CD14-positive monocyte (primary cell): ENCODE measurements around the gene DOK4. TPM values are rescaled to one million over a fixed set of nuclear protein-coding genes. Genes with fewer than 3 reads are reported as not detected.

ENCODE experiments used
- DNase-seq, 3 donors: peaks; one replicate each; pipeline ENCODE4 v3.0.0-alpha.2; 2011 to 2022
- H2AFZ ChIP-seq: 2 replicates; pipeline ENCODE4 v1.6.0; 2012; ENCODE audit warnings: mild to moderate bottlenecking, low read depth, low read length, inconsistent platforms; ENCODE audit not compliant: insufficient read depth, poor library complexity, severe bottlenecking
- H3K27ac ChIP-seq, 2 donors: 1 replicate in 1 of 2; 2 replicates in 1 of 2; pipeline ENCODE4 v1.5.1; 2012 to 2013; ENCODE audit warnings: low read length in 2 of 2, control low read depth in 1 of 2, inconsistent platforms in 1 of 2, low read depth in 1 of 2, mild to moderate bottlenecking in 1 of 2
- H3K27me3 ChIP-seq, 2 donors: one replicate each; pipeline versions ENCODE4 v1.6.0 to v1.6.1; 2011 to 2013; ENCODE audit warnings: low read length in 2 of 2; ENCODE audit not compliant: control insufficient read depth in 2 of 2, insufficient read depth in 2 of 2
- H3K36me3 ChIP-seq, 2 donors: replicated peaks in 1 of 2; 1 replicate in 1 of 2; 2 replicates in 1 of 2; pipeline versions ENCODE4 v1.5.1 to v1.6.1; 2012 to 2013; ENCODE audit warnings: low read length in 2 of 2, control low read depth in 1 of 2, inconsistent platforms in 1 of 2, mild to moderate bottlenecking in 1 of 2; ENCODE audit not compliant: insufficient read depth in 2 of 2, control insufficient read depth in 1 of 2
- H3K4me1 ChIP-seq, 2 donors: 1 replicate in 1 of 2; 2 replicates in 1 of 2; pipeline versions ENCODE4 v1.5.1 to v1.6.1; 2012 to 2013; ENCODE audit warnings: low read length in 2 of 2, control low read depth in 1 of 2, inconsistent platforms in 1 of 2, mild to moderate bottlenecking in 1 of 2, moderate library complexity in 1 of 2; ENCODE audit not compliant: insufficient read depth in 2 of 2, control insufficient read depth in 1 of 2
- H3K4me2 ChIP-seq: replicated peaks from 2 replicates; pipeline ENCODE3; 2012; ENCODE audit warnings: low read length, moderate library complexity, mild to moderate bottlenecking; ENCODE audit not compliant: poor library complexity, severe bottlenecking; ENCODE audit errors: extremely low read depth
- H3K4me3 ChIP-seq, 3 experiments: fragments of 200-600 bp in 1 of 3; sonication (generic) in 1 of 3; replicated peaks in 1 of 3; 1 replicate in 2 of 3; 2 replicates in 1 of 3; pipeline ENCODE4 v1.5.1; 2011 to 2013; ENCODE audit warnings: low read length in 3 of 3, mild to moderate bottlenecking in 3 of 3, control low read depth in 2 of 3, low read depth in 2 of 3, inconsistent platforms in 1 of 3, moderate library complexity in 1 of 3
- H3K79me2 ChIP-seq: 2 replicates; pipeline ENCODE4 v1.6.0; 2012; ENCODE audit warnings: mild to moderate bottlenecking, control low read depth, inconsistent platforms, low read length, moderate library complexity; ENCODE audit not compliant: insufficient read depth
- H3K9ac ChIP-seq: 2 replicates; pipeline ENCODE4 v1.6.0; 2017; ENCODE audit warnings: low read length, mild to moderate bottlenecking; ENCODE audit not compliant: insufficient read depth, poor library complexity, severe bottlenecking
- H3K9me3 ChIP-seq, 2 donors: replicated peaks in 1 of 2; 1 replicate in 1 of 2; 2 replicates in 1 of 2; pipeline versions ENCODE4 v1.5.1 to v1.6.1; 2012 to 2013; ENCODE audit warnings: low read length in 2 of 2, control low read depth in 1 of 2; ENCODE audit not compliant: control insufficient read depth in 1 of 2, insufficient read depth in 1 of 2
- H4K20me1 ChIP-seq: 2 replicates; pipeline ENCODE4 v1.6.0; 2012; ENCODE audit warnings: mild to moderate bottlenecking, low read length, control low read depth, moderate library complexity; ENCODE audit not compliant: insufficient read depth
- H3K27ac Mint-ChIP-seq, 7 donors: one replicate each; pipeline ENCODE4 v1.8.0; 2020; ENCODE audit warnings: mild to moderate bottlenecking in 7 of 7, mixed read lengths in 7 of 7, moderate library complexity in 6 of 7, inconsistent platforms in 2 of 7
- H3K27me3 Mint-ChIP-seq, 3 donors: one replicate each; pipeline ENCODE4 v1.8.0; 2021 to 2022; ENCODE audit warnings: low read depth in 3 of 3, mild to moderate bottlenecking in 3 of 3, mixed read lengths in 3 of 3, moderate library complexity in 3 of 3, inconsistent platforms in 1 of 3
- H3K36me3 Mint-ChIP-seq, 2 donors: one replicate each; pipeline ENCODE4 v1.8.0; 2020; ENCODE audit warnings: mixed read lengths in 2 of 2, inconsistent platforms in 1 of 2, mild to moderate bottlenecking in 1 of 2
- H3K4me1 Mint-ChIP-seq: one replicate; pipeline ENCODE4 v1.8.0; 2020; ENCODE audit warnings: mild to moderate bottlenecking, mixed read lengths
- H3K4me3 Mint-ChIP-seq, 2 donors: one replicate each; pipeline ENCODE4 v1.8.0; 2020; ENCODE audit warnings: mild to moderate bottlenecking in 2 of 2, mixed read lengths in 2 of 2, moderate library complexity in 1 of 2
- H3K9me3 Mint-ChIP-seq, 7 donors: one replicate each; pipeline ENCODE4 v1.8.0; 2020 to 2022; ENCODE audit warnings: mixed read lengths in 7 of 7, mild to moderate bottlenecking in 6 of 7, moderate library complexity in 6 of 7, inconsistent platforms in 2 of 7
- WGBS: methylation state at CpG from one replicate; pipeline ENCODE4 v1.1.5; 2013; ENCODE audit warnings: missing lambda C conversion rate; ENCODE audit not compliant: insufficient coverage; 5-methylcytosine and 5-hydroxymethylcytosine counted together
- intact Hi-C, 2 donors: fragments of 100-400 bp; cut with micrococcal nuclease; formaldehyde crosslinking; loops; one replicate each; pipeline versions ENCODE4 v1.15.0 to v1.15.1; 2023
- polyA plus RNA-seq, 3 donors: library from polyadenylated mRNA; depleted of rRNA in 1 of 3; unstranded in 2 of 3; stranded (reverse) in 1 of 3; fragments of 300-500 nt in 2 of 3; fragments of >200 nt in 1 of 3; fragmentation: Illumina TruSeq in 2 of 3; gene quantifications; 1 replicate in 2 of 3; 2 replicates in 1 of 3; pipeline ENCODE4 v1.2.3, GENCODE V29; 2012 to 2021
- TF ChIP-seq, protein P1 (sequence below): fragments of 200-600 bp; IDR thresholded peaks from one replicate; pipeline ENCODE4 v1.8.0; 2022; ENCODE audit warnings: antibody characterized with exemption, mild to moderate bottlenecking

Gene DOK4
- polyA plus RNA-seq, 3 donors = 0.09 to 0.17 TPM; not detected in 1

DNA sequence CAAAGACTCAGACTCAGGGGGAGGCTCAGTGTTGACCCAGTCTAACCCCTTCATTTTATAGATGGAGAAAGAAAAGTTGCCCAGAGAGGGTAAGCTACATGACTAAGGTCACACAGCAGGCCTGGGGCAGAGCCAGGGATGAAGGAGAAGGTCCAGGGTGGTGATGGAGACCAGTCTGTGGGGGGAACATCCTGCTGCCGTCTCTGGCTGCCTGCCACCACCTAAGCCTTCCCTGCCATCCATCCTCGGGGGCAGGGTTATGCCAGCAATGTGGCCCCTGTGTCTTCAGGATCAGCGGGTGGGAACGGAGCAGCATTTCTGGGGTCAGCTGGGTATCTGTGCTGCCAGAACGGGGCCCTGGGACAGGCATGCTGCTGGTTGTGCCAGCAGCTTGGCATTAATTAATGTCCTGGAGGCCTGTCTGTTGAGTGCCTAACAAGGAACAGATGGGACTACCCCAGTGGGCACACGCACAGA lies 5.5 kb downstream of the DOK4 start:
- WGBS = 88% methylated on average over 5 of the region's 6 CpGs
- Histone ChIP-seq H3K27me3 (peaks cover 0 to 25% of the 10 kb centered on the region in 2 donors), H3K79me2 (no peaks in the 10 kb centered on the region), H3K4me1 (peaks cover 18 to 23% of the 10 kb centered on the region in 2 donors), H3K36me3 (no peaks in the 10 kb centered on the region), H2AFZ (no peak overlapping the region), H3K4me3 (no peak overlapping the region), H3K27ac (no peak overlapping the region), H3K9me3 (no peaks in the 10 kb centered on the region), H4K20me1 (no peaks in the 10 kb centered on the region), H3K9ac (no peak overlapping the region), H3K4me2 (no peak overlapping the region)
- peaks cover 27 to 53% (median 31%) of the 10 kb centered on the region in 3 donors for H3K27me3 Mint-ChIP-seq
- intact Hi-C loops = no loop called here
- peaks cover 0 to 3% (median 2%) of the 10 kb centered on the region in 7 donors for H3K9me3 Mint-ChIP-seq
- no peak overlapping the region for H3K27ac Mint-ChIP-seq
- H3K4me1 Mint-ChIP-seq = peaks cover 22% of the 10 kb centered on the region
- no peak for DNase-seq
- no peak overlapping the region for H3K4me3 Mint-ChIP-seq
- H3K36me3 Mint-ChIP-seq = peaks cover 0 to 1% of the 10 kb centered on the region in 2 donors
- TF ChIP-seq, protein P1, sequence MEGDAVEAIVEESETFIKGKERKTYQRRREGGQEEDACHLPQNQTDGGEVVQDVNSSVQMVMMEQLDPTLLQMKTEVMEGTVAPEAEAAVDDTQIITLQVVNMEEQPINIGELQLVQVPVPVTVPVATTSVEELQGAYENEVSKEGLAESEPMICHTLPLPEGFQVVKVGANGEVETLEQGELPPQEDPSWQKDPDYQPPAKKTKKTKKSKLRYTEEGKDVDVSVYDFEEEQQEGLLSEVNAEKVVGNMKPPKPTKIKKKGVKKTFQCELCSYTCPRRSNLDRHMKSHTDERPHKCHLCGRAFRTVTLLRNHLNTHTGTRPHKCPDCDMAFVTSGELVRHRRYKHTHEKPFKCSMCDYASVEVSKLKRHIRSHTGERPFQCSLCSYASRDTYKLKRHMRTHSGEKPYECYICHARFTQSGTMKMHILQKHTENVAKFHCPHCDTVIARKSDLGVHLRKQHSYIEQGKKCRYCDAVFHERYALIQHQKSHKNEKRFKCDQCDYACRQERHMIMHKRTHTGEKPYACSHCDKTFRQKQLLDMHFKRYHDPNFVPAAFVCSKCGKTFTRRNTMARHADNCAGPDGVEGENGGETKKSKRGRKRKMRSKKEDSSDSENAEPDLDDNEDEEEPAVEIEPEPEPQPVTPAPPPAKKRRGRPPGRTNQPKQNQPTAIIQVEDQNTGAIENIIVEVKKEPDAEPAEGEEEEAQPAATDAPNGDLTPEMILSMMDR = no peak

DNA sequence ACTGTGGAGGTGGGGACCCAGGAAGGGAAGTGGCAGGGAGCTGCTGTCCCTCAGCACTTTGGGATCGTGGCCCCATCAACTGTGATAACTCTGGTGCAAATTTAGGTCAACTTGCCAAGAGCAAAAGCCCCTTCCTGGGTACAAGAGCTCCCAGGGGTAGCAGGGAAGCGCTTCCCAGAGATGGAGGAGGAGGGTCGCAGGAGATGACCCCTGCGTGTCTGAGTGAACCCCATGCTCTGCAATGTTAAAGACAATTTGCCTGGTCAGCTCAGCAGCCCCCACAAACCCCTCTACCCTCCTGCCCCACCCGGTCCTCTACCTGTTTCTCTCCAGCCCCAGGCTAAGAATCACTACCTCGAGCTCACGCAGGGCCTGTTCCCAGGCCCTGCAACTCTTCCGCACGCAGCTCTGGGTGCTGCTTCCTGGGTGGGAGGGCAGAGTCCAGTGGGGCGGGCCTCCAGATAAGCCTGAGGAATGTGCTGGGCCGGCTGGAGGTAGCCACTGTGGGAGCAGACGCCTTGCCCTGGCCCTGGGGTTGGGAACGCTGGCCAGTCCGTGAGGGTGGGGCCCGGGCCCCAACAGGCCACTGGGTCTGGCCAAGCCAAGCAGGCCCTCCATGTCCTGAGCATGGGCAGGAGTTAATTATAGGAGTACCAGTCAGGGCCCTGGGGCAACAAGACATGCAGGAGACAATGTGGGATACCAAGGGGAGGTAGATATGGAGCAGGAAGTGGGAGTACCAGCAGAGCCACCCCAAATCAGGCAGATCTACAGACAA lies 6.1 kb downstream of the DOK4 start:
- Mint-ChIP-seq H3K27me3 (peaks cover 24 to 48% (median 28%) of the 10 kb centered on the region in 3 donors), H3K27ac (no peak overlapping the region), H3K9me3 (peaks cover 0 to 3% (median 2%) of the 10 kb centered on the region in 7 donors), H3K4me1 (peaks cover 19% of the 10 kb centered on the region), H3K4me3 (peak overlapping the region in 1 of 2 donors; percentile 21), H3K36me3 (peaks cover 0 to 1% of the 10 kb centered on the region in 2 donors)
- Histone ChIP-seq H3K36me3 (no peaks in the 10 kb centered on the region), H3K79me2 (no peaks in the 10 kb centered on the region), H3K27ac (no peak overlapping the region), H3K9ac (no peak overlapping the region), H3K27me3 (peaks cover 0 to 19% of the 10 kb centered on the region in 2 donors), H4K20me1 (no peaks in the 10 kb centered on the region), H3K4me2 (peak overlapping the region; percentile 25), H3K4me3 (no peak overlapping the region), H3K9me3 (no peaks in the 10 kb centered on the region), H3K4me1 (peaks cover 19 to 26% of the 10 kb centered on the region in 2 donors), H2AFZ (peak overlapping the region; percentile 3)
- no peak for DNase-seq
- TF ChIP-seq, protein P1 = no peak
- WGBS = 81% methylated on average over 12 of the region's 15 CpGs
- intact Hi-C loops = no loop called here
